Measurements from ENCODE around the gene OLFM1. TPM values are rescaled to one million over a fixed set of nuclear protein-coding genes. Genes with fewer than 3 reads are reported as not detected.

The OLFM1 gene
- total and polyA plus RNA-seq, 2 donors (not counting 1 experiment from before 2014, with no cell fraction given), result 0.07 TPM; not detected in 1

- ChIA-PET CTCF (no interaction called here), POLR2A (no interaction called here)
- no peak overlapping the region for H3K27ac ChIP-seq (ENCODE audit: low read length in 2 of 2)
- H3K9ac ChIP-seq (ENCODE audit: low read length), result no peak overlapping the region
- Mint-ChIP-seq H3K9me3 (ENCODE audit: insufficient read depth) (no peaks in the 10 kb centered on the region), H3K4me1 (no peaks in the 10 kb centered on the region), H3K27ac (no peak overlapping the region), H3K27me3 (peaks cover 36% of the 10 kb centered on the region), H3K4me3 (no peak overlapping the region)
- intact Hi-C loops (cut with micrococcal nuclease), result no loop called here
- H3K27me3 ChIP-seq (replicated peaks in 1 of 4; ENCODE audit: control extremely low read depth in 1 of 4, control insufficient read depth in 3 of 4, insufficient read depth in 4 of 4, low read length in 3 of 4), result peaks cover 0 to 15% (median 2%) of the 10 kb centered on the region in 4 experiments
- no peak for TF ChIP-seq CTCF (IDR thresholded peaks at IDR 0.05)
- no peak overlapping the region for H3K4me3 ChIP-seq (ENCODE audit: control extremely low read depth in 1 of 5, extremely low read depth in 1 of 5, insufficient read depth in 1 of 5, low read depth in 2 of 5, low read length in 4 of 5)
- H3K4me2 ChIP-seq (replicated peaks; ENCODE audit: low read depth, low read length, poor library complexity, severe bottlenecking), result no peak overlapping the region
- H3K4me1 ChIP-seq (ENCODE audit: control insufficient read depth in 2 of 2, insufficient read depth in 2 of 2, low read length in 2 of 2), result no peaks in the 10 kb centered on the region
- H4K20me1 ChIP-seq (ENCODE audit: control insufficient read depth, insufficient read depth, low read length, poor library complexity, severe bottlenecking), result no peaks in the 10 kb centered on the region
- 85% methylated on average over 8 of the region's 8 CpGs for WGBS (ENCODE audit: insufficient coverage)
- H3K79me2 ChIP-seq (ENCODE audit: control insufficient read depth, insufficient read depth, low read length), result no peaks in the 10 kb centered on the region
- ATAC-seq (ENCODE audit: low read depth), result no peak
- no peaks in the 10 kb centered on the region for H3K36me3 ChIP-seq (replicated peaks in 1 of 2; ENCODE audit: control extremely low read depth in 1 of 2, control insufficient read depth in 1 of 2, extremely low read depth in 1 of 2, insufficient read depth in 2 of 2, low read length in 1 of 2)
- DNase-seq, result no peak
- peaks cover 0 to 3% (median 0%) of the 10 kb centered on the region in 3 donors for H3K9me3 ChIP-seq (ENCODE audit: control extremely low read depth in 1 of 3, control insufficient read depth in 2 of 3, insufficient read depth in 1 of 3, low read length in 2 of 3)
- H2AFZ ChIP-seq (ENCODE audit: insufficient read depth, low read depth, low read length, poor library complexity, severe bottlenecking), result no peak overlapping the region
These were observed 14.5 kb downstream of the OLFM1 start for GRCh38 chr9:135101926-135102325.

GRCh38 chr9:135102331-135102730 is 14.9 kb downstream of the OLFM1 start:
- DNase-seq, result no peak
- Mint-ChIP-seq H3K27ac (no peak overlapping the region), H3K27me3 (peaks cover 36% of the 10 kb centered on the region), H3K9me3 (ENCODE audit: insufficient read depth) (no peaks in the 10 kb centered on the region), H3K4me3 (no peak overlapping the region), H3K4me1 (no peaks in the 10 kb centered on the region)
- TF ChIP-seq CTCF (IDR thresholded peaks at IDR 0.05), result no peak
- no peak for TF ChIP-seq EZH2 (IDR thresholded peaks at IDR 0.05; ENCODE audit: borderline replicate concordance, insufficient read depth, low read depth, low read length, poor library complexity, severe bottlenecking)
- H3K4me2 ChIP-seq (replicated peaks; ENCODE audit: low read depth, low read length, poor library complexity, severe bottlenecking), result no peak overlapping the region
- no peak overlapping the region for H3K9ac ChIP-seq (ENCODE audit: low read length)
- no peaks in the 10 kb centered on the region for H3K4me1 ChIP-seq (ENCODE audit: control insufficient read depth in 2 of 2, insufficient read depth in 2 of 2, low read length in 2 of 2)
- H4K20me1 ChIP-seq (ENCODE audit: control insufficient read depth, insufficient read depth, low read length, poor library complexity, severe bottlenecking), result no peaks in the 10 kb centered on the region
- no peaks in the 10 kb centered on the region for H3K36me3 ChIP-seq (replicated peaks in 1 of 2; ENCODE audit: control extremely low read depth in 1 of 2, control insufficient read depth in 1 of 2, extremely low read depth in 1 of 2, insufficient read depth in 2 of 2, low read length in 1 of 2)
- intact Hi-C loops (cut with micrococcal nuclease), result no loop called here
- no peak overlapping the region for H3K27ac ChIP-seq (ENCODE audit: low read length in 2 of 2)
- no peak for ATAC-seq (ENCODE audit: low read depth)
- no peak overlapping the region for H3K4me3 ChIP-seq (ENCODE audit: control extremely low read depth in 1 of 5, extremely low read depth in 1 of 5, insufficient read depth in 1 of 5, low read depth in 2 of 5, low read length in 4 of 5)
- H2AFZ ChIP-seq (ENCODE audit: insufficient read depth, low read depth, low read length, poor library complexity, severe bottlenecking), result no peak overlapping the region
- 87% methylated on average over 11 of the region's 12 CpGs for WGBS (ENCODE audit: insufficient coverage)
- ChIA-PET CTCF (no interaction called here), POLR2A (no interaction called here)
- no peaks in the 10 kb centered on the region for H3K79me2 ChIP-seq (ENCODE audit: control insufficient read depth, insufficient read depth, low read length)
- peaks cover 0 to 14% (median 2%) of the 10 kb centered on the region in 4 experiments for H3K27me3 ChIP-seq (replicated peaks in 1 of 4; ENCODE audit: control extremely low read depth in 1 of 4, control insufficient read depth in 3 of 4, insufficient read depth in 4 of 4, low read length in 3 of 4)
- H3K9me3 ChIP-seq (ENCODE audit: control extremely low read depth in 1 of 3, control insufficient read depth in 2 of 3, insufficient read depth in 1 of 3, low read length in 2 of 3), result peaks cover 0 to 3% (median 0%) of the 10 kb centered on the region in 3 donors
